Trophoblast cell (in vitro differentiated cells and primary cell): ENCODE data around the gene CDCP1.

Experiments used
- DNase-seq, 2 donors: peaks; one replicate each; pipeline ENCODE4 v3.0.0-alpha.2; 2016
- H2AFZ ChIP-seq: 2 replicates; pipeline ENCODE4 v1.6.1; 2013; ENCODE audit warnings: low read length, moderate library complexity, mild to moderate bottlenecking; ENCODE audit not compliant: insufficient read depth, poor library complexity
- H2AK5ac ChIP-seq: 2 replicates; pipeline ENCODE4 v1.6.1; 2013; ENCODE audit warnings: mild to moderate bottlenecking, low read length
- H2BK120ac ChIP-seq: 2 replicates; pipeline ENCODE4 v1.6.1; 2013; ENCODE audit warnings: low read length, mild to moderate bottlenecking, moderate library complexity; ENCODE audit not compliant: insufficient read depth, poor library complexity
- H2BK12ac ChIP-seq: 2 replicates; pipeline ENCODE4 v1.6.1; 2013; ENCODE audit warnings: mild to moderate bottlenecking, low read length, moderate library complexity
- H2BK5ac ChIP-seq: 2 replicates; pipeline ENCODE4 v1.6.1; 2013; ENCODE audit warnings: low read length, low read depth, moderate library complexity, mild to moderate bottlenecking; ENCODE audit not compliant: poor library complexity
- H3K14ac ChIP-seq: 2 replicates; pipeline ENCODE4 v1.6.1; 2013; ENCODE audit warnings: mild to moderate bottlenecking, low read length
- H3K18ac ChIP-seq: 2 replicates; pipeline ENCODE4 v1.6.1; 2013; ENCODE audit warnings: mild to moderate bottlenecking, low read length
- H3K23ac ChIP-seq: 2 replicates; pipeline ENCODE4 v1.6.1; 2013; ENCODE audit warnings: low read length
- H3K27ac ChIP-seq: 2 replicates; pipeline ENCODE4 v1.5.1; 2013; ENCODE audit warnings: low read depth, mild to moderate bottlenecking, inconsistent platforms, low read length, moderate library complexity
- H3K27me3 ChIP-seq: 2 replicates; pipeline ENCODE4 v1.6.1; 2013; ENCODE audit warnings: inconsistent platforms, mild to moderate bottlenecking, low read length, moderate library complexity; ENCODE audit not compliant: insufficient read depth
- H3K36me3 ChIP-seq, 2 experiments: 1 replicate in 1 of 2; 2 replicates in 1 of 2; pipeline ENCODE4 v1.6.1; 2013; ENCODE audit warnings: low read length in 2 of 2, mild to moderate bottlenecking in 2 of 2, moderate library complexity in 1 of 2; ENCODE audit not compliant: insufficient read depth in 2 of 2, control insufficient read depth in 1 of 2
- H3K4ac ChIP-seq: 2 replicates; pipeline ENCODE4 v1.6.1; 2013; ENCODE audit warnings: low read depth, mild to moderate bottlenecking, low read length, moderate library complexity
- H3K4me1 ChIP-seq, 2 experiments: 1 replicate in 1 of 2; 2 replicates in 1 of 2; pipeline ENCODE4 v1.6.1; 2013; ENCODE audit warnings: low read length in 2 of 2, mild to moderate bottlenecking in 2 of 2, moderate library complexity in 1 of 2; ENCODE audit not compliant: insufficient read depth in 2 of 2, control insufficient read depth in 1 of 2
- H3K4me2 ChIP-seq: 2 replicates; pipeline ENCODE4 v1.6.1; 2013; ENCODE audit warnings: inconsistent platforms, mild to moderate bottlenecking, low read length, moderate library complexity
- H3K4me3 ChIP-seq: 2 replicates; pipeline ENCODE4 v1.5.1; 2013; ENCODE audit warnings: mild to moderate bottlenecking, low read depth, low read length, inconsistent platforms
- H3K79me1 ChIP-seq: one replicate; pipeline ENCODE4 v1.6.1; 2013; ENCODE audit warnings: low read length
- H3K79me2 ChIP-seq: 2 replicates; pipeline ENCODE4 v1.6.1; 2013; ENCODE audit warnings: low read length, mild to moderate bottlenecking; ENCODE audit not compliant: control insufficient read depth, insufficient read depth, poor library complexity
- H3K9ac ChIP-seq: 2 replicates; pipeline ENCODE4 v1.6.1; 2013; ENCODE audit warnings: mild to moderate bottlenecking, low read length
- H3K9me3 ChIP-seq: 2 replicates; pipeline ENCODE4 v1.6.1; 2013; ENCODE audit warnings: low read depth, mild to moderate bottlenecking, control low read depth, inconsistent platforms, low read length; ENCODE audit not compliant: insufficient read depth
- H4K12ac ChIP-seq: 2 replicates; pipeline ENCODE4 v1.6.1; 2013; ENCODE audit warnings: low read depth, mild to moderate bottlenecking, low read length, moderate library complexity
- H4K8ac ChIP-seq: 2 replicates; pipeline ENCODE4 v1.6.1; 2013; ENCODE audit warnings: low read depth, mild to moderate bottlenecking, low read length, moderate library complexity
- H4K91ac ChIP-seq: one replicate; pipeline ENCODE4 v1.6.1; 2013; ENCODE audit warnings: low read depth, mild to moderate bottlenecking, low read length, moderate library complexity
- WGBS: extraction: QIAGEN DNeasy Blood & Tissue Kit; methylation state at CpG from one replicate; pipeline ENCODE4 v1.1.7; 2013; ENCODE audit warnings: missing lambda C conversion rate; ENCODE audit not compliant: insufficient read length, insufficient coverage; ENCODE audit errors: extremely low coverage; 5-methylcytosine and 5-hydroxymethylcytosine counted together

Gene CDCP1

DNA sequence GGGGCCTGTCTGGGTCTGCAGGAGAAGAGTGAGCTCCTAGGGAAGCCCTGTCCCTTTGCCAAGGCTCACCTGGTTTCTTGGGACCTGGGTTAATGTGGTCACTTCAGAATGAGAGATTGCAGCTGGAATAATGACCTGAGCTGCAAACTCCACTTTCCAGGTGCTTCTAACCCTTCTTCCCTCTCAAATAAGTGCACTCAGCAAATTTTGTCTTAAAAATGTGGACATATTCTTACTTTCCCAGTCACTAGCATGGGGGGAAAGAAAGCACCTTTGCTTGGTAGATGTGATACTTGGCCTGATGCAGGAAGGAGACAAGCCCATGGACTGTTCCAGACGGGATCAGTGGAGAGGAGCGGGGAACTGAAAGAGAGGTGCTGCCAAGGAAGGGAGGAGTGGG, 38.9 kb upstream of the CDCP1 start:
- H2AK5ac ChIP-seq, result no peak overlapping the region
- no peak overlapping the region for H4K8ac ChIP-seq
- no peak overlapping the region for H2BK5ac ChIP-seq
- H3K79me1 ChIP-seq, result peaks cover 8% of the 10 kb centered on the region
- H3K4me3 ChIP-seq, result no peak overlapping the region
- no peak overlapping the region for H4K91ac ChIP-seq
- H3K18ac ChIP-seq, result no peak overlapping the region
- H3K14ac ChIP-seq, result no peak overlapping the region
- no peaks in the 10 kb centered on the region for H3K9me3 ChIP-seq
- no peak overlapping the region for H3K23ac ChIP-seq
- DNase-seq, result no peak
- H3K4me2 ChIP-seq, result no peak overlapping the region
- no peak overlapping the region for H2BK120ac ChIP-seq
- peaks cover 16 to 20% of the 10 kb centered on the region in 2 experiments for H3K4me1 ChIP-seq
- H3K27ac ChIP-seq, result no peak overlapping the region
- no peak overlapping the region for H3K4ac ChIP-seq
- H2BK12ac ChIP-seq, result no peak overlapping the region
- H3K27me3 ChIP-seq, result no peaks in the 10 kb centered on the region
- no peak overlapping the region for H3K9ac ChIP-seq
- no peak overlapping the region for H2AFZ ChIP-seq
- no peaks in the 10 kb centered on the region for H3K36me3 ChIP-seq
- WGBS, result no CpG with 5 or more reads among the region's 2 CpGs
- H4K12ac ChIP-seq, result no peak overlapping the region
- no peaks in the 10 kb centered on the region for H3K79me2 ChIP-seq

DNA sequence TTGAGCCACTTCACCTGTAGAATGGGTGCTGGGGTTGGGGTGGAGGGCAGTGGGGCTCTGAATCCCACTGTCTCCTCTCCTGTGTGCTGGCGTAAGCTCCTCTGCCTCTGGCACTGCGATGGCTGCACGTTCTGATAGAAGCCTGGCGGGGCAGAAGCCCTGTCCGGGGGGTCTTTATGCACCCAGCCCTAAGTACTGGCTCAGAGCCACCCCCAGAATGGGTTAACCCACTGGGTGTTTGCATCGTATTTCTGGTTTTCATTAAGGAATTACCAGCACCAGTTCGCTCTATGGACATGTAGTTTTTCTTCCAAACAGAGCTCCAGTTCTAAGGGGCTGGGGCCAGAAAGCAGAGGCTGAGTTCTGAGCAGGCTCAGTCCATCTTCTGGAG, 37.7 kb upstream of the CDCP1 start:
- WGBS, result no CpG with 5 or more reads among the region's 7 CpGs

DNA sequence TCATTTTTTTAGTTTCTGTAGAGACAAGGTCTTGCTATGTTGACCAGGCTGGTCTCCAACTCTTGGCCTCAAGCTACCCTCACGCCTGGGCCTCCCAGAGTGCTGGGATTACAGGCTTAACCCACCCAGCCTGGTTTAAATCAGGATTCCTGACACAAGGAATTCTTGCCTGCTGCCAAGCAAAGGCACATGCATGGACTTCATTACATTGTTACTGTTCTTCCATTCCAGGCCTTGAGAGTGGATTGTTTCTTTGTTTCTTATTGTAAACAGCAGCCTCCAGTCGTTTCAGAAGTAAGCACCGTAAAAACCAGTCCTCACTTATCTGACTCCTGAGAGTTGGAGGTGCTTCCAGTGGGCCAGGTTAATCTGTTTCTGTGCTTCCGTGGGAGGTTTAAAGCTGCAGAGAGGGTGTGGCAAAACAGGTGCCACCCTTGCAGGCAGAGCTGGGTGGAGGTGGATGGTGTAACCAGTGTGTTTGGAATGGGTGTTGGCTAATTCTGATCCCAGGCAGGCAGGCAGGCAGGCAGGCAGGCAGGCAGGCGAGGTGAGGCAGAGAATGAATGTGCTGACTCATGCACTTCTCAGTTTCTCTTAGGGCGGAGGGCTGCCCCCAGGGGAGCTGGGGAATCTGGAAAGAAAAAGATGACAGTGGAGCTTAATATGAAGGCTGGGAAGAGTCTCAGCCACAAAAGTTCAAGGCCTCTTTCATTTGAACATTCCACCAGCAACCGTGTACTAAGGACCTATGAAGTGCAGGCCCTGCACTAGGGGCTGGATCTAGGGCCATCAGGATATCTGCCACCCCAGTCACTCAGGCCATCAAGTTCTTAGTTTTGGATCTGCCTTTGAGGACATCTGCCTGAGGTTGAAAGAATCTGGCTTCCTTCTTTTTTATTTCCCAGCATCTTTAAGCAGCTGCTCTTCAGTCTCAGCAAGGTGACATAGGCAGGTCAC, 37.0 kb upstream of the CDCP1 start:
- peak overlapping the region; percentile 47 for H2BK12ac ChIP-seq
- H3K18ac ChIP-seq, result no peak overlapping the region
- no peak overlapping the region for H3K23ac ChIP-seq
- H3K14ac ChIP-seq, result peak overlapping the region; percentile 40
- peak overlapping the region; percentile 18 for H2BK120ac ChIP-seq
- H2AK5ac ChIP-seq, result no peak overlapping the region
- H3K4me1 ChIP-seq, result peaks cover 16 to 26% of the 10 kb centered on the region in 2 experiments
- no peak overlapping the region for H3K4me3 ChIP-seq
- H3K36me3 ChIP-seq, result no peaks in the 10 kb centered on the region
- H3K79me2 ChIP-seq, result no peaks in the 10 kb centered on the region
- H4K91ac ChIP-seq, result peak overlapping the region; percentile 29
- no peak overlapping the region for H4K8ac ChIP-seq
- H3K27me3 ChIP-seq, result no peaks in the 10 kb centered on the region
- peaks cover 8% of the 10 kb centered on the region for H3K79me1 ChIP-seq
- WGBS, result no CpG with 5 or more reads among the region's 7 CpGs
- H3K27ac ChIP-seq, result peak overlapping the region; percentile 71
- no peak overlapping the region for H4K12ac ChIP-seq
- no peaks in the 10 kb centered on the region for H3K9me3 ChIP-seq
- H3K4ac ChIP-seq, result no peak overlapping the region
- H3K9ac ChIP-seq, result no peak overlapping the region
- H3K4me2 ChIP-seq, result peak overlapping the region; percentile 46
- peak overlapping the region; percentile 18 for H2BK5ac ChIP-seq
- no peak overlapping the region for H2AFZ ChIP-seq
- DNase-seq, result peak; percentile 53 to 64

More for the DNA sequence above, 37.7 kb upstream of the CDCP1 start:
- no peak for DNase-seq
- peaks cover 8% of the 10 kb centered on the region for H3K79me1 ChIP-seq
- H3K9ac ChIP-seq, result no peak overlapping the region
- no peak overlapping the region for H4K12ac ChIP-seq
- no peak overlapping the region for H3K4me3 ChIP-seq
- H4K8ac ChIP-seq, result peak overlapping the region; percentile 40
- H3K4me1 ChIP-seq, result peaks cover 16 to 25% of the 10 kb centered on the region in 2 experiments
- peak overlapping the region; percentile 11 for H4K91ac ChIP-seq
- peak overlapping the region; percentile 9 for H3K27ac ChIP-seq
- no peaks in the 10 kb centered on the region for H3K9me3 ChIP-seq
- H2AK5ac ChIP-seq, result peak overlapping the region; percentile 19
- H3K14ac ChIP-seq, result peak overlapping the region; percentile 40
- no peaks in the 10 kb centered on the region for H3K79me2 ChIP-seq
- H3K4ac ChIP-seq, result no peak overlapping the region
- H3K23ac ChIP-seq, result no peak overlapping the region
- H2BK5ac ChIP-seq, result peak overlapping the region; percentile 18
- H3K36me3 ChIP-seq, result no peaks in the 10 kb centered on the region
- H2BK120ac ChIP-seq, result peak overlapping the region; percentile 18
- H3K18ac ChIP-seq, result no peak overlapping the region
- H2BK12ac ChIP-seq, result peak overlapping the region; percentile 45
- H3K4me2 ChIP-seq, result no peak overlapping the region
- no peak overlapping the region for H2AFZ ChIP-seq
- H3K27me3 ChIP-seq, result no peaks in the 10 kb centered on the region

DNA sequence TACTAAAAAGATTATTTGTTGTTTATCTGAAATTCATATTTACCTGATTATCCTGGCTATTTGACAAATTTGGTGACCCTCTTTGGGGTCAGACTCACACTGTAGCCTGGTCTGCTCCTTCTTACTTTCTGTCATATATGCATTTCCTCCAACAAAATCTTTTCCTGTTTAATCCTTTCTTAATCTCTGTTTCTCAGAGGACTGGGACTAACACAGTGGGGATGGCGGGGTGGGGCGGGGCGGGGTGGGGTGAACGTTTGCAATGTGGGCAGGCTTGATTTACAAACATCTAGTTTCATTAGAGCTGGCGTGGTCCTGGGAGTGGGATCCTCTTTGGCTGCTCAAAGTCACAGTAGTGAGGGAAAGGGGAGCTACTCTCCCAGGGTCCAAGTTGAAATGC, 35.3 kb upstream of the CDCP1 start:
- H3K27me3 ChIP-seq, result no peaks in the 10 kb centered on the region
- H3K14ac ChIP-seq, result no peak overlapping the region
- H2BK120ac ChIP-seq, result no peak overlapping the region
- H2AFZ ChIP-seq, result no peak overlapping the region
- no peak overlapping the region for H4K8ac ChIP-seq
- no peaks in the 10 kb centered on the region for H3K79me2 ChIP-seq
- WGBS, result no CpG with 5 or more reads among the region's 5 CpGs
- no peak overlapping the region for H3K27ac ChIP-seq
- H3K4ac ChIP-seq, result no peak overlapping the region
- no peak overlapping the region for H3K23ac ChIP-seq
- no peak overlapping the region for H3K4me3 ChIP-seq
- H3K4me2 ChIP-seq, result no peak overlapping the region
- H3K36me3 ChIP-seq, result no peaks in the 10 kb centered on the region
- H2BK12ac ChIP-seq, result no peak overlapping the region
- no peak overlapping the region for H3K9ac ChIP-seq
- DNase-seq, result no peak
- H3K4me1 ChIP-seq, result peaks cover 16 to 26% of the 10 kb centered on the region in 2 experiments
- H2BK5ac ChIP-seq, result no peak overlapping the region
- H2AK5ac ChIP-seq, result no peak overlapping the region
- no peak overlapping the region for H4K91ac ChIP-seq
- H3K79me1 ChIP-seq, result peaks cover 8% of the 10 kb centered on the region
- H4K12ac ChIP-seq, result no peak overlapping the region
- H3K18ac ChIP-seq, result no peak overlapping the region
- no peaks in the 10 kb centered on the region for H3K9me3 ChIP-seq
